Uterus (tissue), 2 donors: Measurements from ENCODE around the gene USB1.

Source experiments
- CTCF ChIP-seq, 4 experiments: fragments of 200-600 bp in 2 of 4; fragments of 450-650 bp in 2 of 4; sonication (generic) in 2 of 4; IDR thresholded peaks; one replicate each; pipeline ENCODE4 v1.5.1; 2016 to 2019; ENCODE audit warnings: antibody characterized with exemption in 4 of 4, mild to moderate bottlenecking in 2 of 4, moderate library complexity in 1 of 4
- POLR2A ChIP-seq, 2 donors: fragments of 450-650 bp; IDR thresholded peaks; one replicate each; pipeline ENCODE4 v1.6.1; 2016; ENCODE audit warnings: antibody characterized with exemption in 2 of 2, mild to moderate bottlenecking in 1 of 2, moderate library complexity in 1 of 2

DNA sequence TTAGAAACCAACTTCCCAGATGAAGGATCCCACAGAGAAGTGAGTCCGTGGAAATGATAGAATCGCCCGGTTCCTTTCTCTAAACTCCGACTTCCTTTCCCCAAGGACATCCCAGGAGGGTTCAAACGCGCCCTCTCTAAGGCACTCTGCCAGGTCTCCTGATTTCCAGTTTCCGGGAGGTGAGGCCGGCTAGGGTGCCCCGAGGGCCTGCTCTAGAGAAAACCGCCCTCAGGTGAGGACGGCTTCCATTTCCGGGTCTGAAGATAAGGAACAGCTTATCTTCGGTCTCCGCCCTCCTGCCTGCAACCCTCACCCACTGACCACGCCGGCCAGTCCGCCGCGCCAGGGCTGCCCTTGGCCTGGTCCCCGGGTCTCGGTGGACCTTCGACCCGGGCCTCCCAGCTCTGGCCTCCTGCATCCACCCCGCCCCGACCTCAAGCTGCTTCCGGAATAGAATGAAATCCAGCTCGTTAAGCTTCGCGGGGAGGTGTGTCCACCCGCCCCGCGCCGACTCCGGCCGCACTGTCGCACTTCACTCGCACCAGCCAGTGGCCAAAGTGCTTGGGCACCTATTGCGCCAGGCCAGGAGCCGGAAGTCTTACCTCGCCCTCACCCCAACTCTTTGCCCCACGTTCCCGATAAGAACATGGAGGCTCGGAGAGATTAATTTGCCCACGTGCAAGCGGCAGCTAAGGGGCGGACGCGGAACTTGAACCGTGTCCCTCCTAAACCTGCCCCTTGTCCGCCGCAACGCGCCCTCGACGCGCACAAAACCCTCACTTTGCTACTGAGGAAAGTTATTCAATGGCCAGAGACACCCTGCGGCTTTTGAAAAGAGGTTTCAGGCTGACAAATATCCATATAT, 23.5 kb downstream of the USB1 start:
- TF ChIP-seq POLR2A (IDR thresholded peaks at IDR 0.05) (no peak), CTCF (IDR thresholded peaks at IDR 0.05) (no peak)
